GM18511 (cell line): ENCODE measurements around the gene KIF22.
A peak's percentile ranks its signal among the peaks of the same experiment; 100 is the strongest.
"Not testable (repeated sequence)": the region's sequence is repeated elsewhere in the genome, so short reads cannot be mapped to it uniquely, and the experiment has no call there.

Source experiments
- ATAC-seq: cut with Tn5 transposase; IDR thresholded peaks from one replicate; pipeline ENCODE4 v1.9.1; 2021; ENCODE audit warnings: mild to moderate bottlenecking, moderate library complexity; ENCODE audit not compliant: unreplicated experiment

KIF22 gene

DNA sequence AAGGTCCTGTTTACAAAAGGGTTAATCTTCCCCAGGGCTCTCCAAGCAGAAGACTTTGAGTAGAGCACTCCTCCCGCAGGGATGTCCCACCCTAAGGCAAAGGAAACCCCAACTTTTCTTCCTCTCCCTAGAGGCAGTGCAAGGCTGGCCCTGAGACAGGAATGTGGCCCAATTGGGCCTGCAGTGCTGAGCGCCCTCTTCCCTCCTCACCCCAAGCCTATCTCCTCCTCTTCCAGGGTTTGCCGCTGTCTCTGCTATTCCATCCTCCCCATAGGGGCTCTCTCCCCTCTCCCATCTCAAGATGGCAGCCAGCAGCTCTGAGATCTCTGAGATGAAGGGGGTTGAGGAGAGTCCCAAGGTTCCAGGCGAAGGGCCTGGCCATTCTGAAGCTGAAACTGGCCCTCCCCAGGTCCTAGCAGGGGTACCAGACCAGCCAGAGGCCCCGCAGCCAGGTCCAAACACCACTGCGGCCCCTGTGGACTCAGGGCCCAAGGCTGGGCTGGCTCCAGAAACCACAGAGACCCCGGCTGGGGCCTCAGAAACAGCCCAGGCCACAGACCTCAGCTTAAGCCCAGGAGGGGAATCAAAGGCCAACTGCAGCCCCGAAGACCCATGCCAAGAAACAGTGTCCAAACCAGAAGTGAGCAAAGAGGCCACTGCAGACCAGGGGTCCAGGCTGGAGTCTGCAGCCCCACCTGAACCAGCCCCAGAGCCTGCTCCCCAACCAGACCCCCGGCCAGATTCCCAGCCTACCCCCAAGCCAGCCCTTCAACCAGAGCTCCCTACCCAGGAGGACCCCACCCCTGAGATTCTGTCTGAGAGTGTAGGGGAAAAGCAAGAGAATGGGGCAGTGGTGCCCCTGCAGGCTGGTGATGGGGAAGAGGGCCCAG lies 22.4 kb downstream of the KIF22 start:
- no peak for ATAC-seq

DNA sequence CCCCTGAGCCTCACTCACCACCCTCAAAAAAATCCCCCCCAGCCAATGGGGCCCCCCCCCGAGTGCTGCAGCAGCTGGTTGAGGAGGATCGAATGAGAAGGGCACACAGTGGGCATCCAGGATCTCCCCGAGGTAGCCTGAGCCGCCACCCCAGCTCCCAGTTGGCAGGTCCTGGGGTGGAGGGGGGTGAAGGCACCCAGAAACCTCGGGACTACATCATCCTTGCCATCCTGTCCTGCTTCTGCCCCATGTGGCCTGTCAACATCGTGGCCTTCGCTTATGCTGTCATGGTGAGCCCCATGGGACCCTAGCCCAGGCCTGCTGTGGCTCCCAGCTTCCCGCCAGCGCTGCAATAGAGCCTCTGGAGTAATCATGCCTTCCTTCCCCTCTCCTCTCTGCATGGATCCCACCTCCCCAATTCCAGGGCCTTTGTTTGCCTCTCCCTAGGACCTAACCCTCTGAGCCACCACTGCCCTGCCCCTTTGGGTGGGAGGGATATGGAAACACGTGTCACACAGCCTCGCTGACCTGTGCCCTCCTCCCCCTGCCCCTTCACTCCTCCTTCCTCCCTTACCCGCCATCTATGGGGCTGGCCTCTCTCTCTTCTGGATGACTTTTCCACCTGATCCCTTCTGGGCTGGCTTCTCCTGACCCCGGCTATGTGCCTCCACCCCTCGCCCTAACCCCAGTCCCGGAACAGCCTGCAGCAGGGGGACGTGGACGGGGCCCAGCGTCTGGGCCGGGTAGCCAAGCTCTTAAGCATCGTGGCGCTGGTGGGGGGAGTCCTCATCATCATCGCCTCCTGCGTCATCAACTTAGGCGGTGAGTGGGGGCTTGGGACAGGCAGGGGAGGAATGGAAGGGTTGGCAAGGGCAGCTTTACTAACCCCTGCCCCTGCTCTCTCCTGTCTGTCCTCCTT lies 23.4 kb downstream of the KIF22 start:
- ATAC-seq: no peak

DNA sequence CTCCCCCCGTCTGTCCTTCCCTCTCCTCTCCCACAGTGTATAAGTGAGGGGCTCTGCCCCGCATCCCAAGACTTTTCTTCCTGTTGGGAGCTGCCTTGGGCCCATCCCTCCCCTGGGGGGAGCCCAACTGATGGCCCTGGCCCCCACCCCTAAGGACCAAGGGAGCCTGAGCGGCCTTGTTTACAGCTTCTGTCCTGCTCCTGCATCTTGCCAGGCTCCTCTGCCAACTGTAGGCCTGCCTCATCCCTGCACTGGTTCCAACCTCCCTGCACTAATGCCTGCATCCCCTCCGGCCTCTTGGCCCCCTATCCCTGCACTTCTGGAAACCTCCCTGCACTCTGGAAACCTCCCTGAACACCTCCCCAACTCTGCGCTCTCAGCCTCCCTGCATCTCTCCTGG lies 24.0 kb downstream of the KIF22 start:
- ATAC-seq: no peak

DNA sequence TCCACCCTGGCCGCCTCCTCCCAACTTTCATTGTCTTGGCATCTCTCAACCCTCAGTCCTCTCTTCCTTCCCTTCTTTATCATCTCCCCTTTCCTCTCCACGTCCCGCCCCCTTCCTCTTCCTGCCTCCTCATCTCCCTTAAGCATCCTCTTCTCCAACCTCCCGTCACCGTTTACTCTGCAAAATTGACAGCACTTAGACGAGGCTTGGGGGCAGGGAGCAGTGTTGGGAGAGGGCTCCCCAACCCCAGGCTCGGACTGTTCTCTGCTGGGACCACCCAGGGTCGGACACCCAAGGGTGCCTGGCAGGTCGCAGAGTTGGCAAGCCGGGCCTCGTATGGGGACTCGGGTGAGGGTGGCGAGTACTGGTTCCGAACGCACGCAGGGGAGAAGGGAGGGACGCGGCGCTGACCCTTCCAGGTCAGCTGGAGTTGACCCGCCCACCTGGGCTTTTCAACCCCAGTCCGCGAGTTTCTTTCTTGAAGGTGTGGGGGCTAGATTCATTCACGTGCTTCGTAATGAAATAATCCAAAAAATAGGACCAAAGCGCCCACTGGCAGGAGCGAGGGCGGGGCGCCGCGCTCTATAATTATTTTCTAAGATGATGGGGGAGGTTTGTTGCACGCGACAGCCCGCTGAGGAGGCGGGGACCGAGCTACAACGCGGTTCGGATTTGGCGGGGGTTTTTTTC lies 24.6 kb downstream of the KIF22 start:
- ATAC-seq: no peak

DNA sequence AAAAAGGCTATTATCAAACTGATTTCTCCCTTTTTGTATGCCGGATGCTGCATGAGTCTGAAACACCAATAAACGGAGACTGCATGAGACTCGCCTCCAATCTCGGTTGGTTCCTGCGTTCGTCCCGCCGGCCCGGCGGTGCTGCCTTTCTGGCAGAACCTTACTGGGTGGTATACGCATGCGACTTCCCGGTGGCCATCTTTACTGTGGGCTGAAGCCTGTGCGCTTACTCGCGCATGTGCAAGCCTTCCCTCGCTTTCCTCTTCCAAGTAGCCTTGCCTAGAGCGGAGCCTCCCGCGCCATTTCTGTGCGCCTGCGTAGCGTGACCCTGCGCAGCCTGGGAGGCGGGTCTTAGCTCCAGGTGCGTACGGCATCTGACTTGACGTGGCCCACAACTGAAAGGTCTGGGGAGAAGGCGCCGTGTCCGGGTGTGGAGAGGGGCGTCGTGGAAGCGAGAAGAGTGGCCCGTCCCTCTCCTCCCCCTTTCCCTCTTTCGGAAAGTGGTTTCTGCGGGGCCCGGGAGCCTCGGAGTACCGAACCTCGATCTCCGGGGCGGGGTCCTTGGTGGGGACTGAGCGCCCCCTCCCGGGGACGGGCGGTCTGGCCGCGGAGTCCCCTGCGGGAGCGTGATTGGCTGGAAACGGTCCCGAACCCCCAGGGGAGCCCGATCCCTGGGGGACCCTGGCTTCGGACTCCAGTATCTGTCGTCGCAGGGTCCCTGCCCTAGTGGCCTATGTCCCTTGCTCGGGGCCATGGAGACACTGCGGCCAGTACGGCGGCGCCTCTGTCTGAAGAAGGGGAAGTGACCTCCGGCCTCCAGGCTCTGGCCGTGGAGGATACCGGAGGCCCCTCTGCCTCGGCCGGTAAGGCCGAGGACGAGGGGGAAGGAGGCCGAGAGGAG lies 25.5 kb downstream of the KIF22 start, which contains the start of gene PAGR1:
TSS of gene PAGR1 (plus strand) at position 360 of the 901 bp plus-strand sequence. CDS start at position 734, 374 bp downstream.
- ATAC-seq: peak; percentile 60

DNA sequence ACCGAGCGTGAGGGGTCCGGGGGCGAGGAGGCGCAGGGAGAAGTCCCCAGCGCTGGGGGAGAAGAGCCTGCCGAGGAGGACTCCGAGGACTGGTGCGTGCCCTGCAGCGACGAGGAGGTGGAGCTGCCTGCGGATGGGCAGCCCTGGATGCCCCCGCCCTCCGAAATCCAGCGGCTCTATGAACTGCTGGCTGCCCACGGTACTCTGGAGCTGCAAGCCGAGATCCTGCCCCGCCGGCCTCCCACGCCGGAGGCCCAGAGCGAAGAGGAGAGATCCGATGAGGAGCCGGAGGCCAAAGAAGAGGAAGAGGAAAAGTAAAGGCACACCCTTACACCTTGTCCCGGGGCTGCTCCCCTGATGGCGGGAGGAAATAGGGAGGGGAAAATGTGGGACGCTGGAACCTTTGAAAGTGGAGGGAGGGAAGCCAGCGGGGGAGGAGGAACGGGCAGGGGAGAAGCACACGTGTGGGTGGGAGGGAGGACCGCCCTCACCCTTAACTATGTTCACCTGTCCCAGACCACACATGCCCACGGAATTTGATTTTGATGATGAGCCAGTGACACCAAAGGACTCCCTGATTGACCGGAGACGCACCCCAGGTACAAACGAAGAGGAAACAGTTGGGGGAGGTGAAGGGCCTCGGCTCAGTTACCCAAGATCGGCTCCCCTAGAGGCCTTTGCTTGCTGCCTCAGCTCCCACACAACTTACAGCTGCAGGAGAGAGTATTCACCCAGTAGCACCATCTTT lies 26.3 kb downstream of the KIF22 start:
- ATAC-seq: peak; percentile 16

DNA sequence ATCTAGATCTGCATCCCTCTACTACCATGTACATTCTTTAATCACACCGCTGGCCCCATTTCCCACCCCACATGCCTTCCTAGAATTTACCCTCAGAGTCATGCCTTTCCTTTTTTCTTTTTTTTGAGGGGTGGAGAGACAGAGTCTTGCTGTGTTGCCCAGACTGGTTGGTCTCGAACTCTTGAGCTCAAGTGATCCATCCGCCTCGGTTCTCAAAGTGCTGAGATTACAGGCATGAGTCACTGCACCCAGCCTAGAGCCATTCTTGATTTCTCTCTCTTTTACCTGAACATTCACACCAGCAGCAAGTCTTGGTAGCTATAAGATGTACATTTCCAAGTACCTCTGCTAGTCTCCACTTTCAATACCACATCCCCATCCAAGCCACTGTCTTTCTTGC lies 27.5 kb downstream of the KIF22 start:
- no peak for ATAC-seq

DNA sequence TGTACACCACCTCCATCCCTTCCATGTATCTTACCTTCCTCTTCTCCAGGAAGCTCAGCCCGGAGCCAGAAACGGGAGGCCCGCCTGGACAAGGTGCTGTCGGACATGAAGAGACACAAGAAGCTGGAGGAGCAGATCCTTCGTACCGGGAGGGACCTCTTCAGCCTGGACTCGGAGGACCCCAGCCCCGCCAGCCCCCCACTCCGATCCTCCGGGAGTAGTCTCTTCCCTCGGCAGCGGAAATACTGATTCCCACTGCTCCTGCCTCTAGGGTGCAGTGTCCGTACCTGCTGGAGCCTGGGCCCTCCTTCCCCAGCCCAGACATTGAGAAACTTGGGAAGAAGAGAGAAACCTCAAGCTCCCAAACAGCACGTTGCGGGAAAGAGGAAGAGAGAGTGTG lies 29.0 kb downstream of the KIF22 start:
- ATAC-seq: no peak

DNA sequence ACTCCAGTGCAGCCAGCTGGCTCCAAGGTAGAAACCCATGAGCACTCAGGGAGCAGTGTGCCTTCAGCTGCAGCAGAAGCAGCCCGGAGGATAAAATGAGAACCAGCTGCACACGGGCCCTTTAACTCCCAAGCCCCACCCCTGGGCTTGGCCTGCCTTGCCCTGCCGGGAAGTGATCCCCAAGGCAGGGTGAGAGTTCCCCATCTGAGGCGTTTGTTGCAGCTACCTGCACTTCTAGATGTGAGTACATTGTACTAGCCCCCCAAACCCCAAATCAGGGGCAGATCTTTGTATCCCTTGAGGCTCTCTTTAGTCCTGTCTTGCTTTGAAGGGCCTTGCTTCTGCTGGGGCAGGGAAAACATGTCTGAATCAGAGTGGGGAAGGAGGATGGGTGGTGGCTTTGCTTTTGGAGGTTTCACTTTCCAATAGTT lies 29.7 kb downstream of the KIF22 start, which contains the start of gene MVP:
TSS of gene MVP (plus strand) at position 192 of the 431 bp plus-strand sequence. CDS start 10,088 bp downstream, outside the sequence.
- ATAC-seq: no peak

DNA sequence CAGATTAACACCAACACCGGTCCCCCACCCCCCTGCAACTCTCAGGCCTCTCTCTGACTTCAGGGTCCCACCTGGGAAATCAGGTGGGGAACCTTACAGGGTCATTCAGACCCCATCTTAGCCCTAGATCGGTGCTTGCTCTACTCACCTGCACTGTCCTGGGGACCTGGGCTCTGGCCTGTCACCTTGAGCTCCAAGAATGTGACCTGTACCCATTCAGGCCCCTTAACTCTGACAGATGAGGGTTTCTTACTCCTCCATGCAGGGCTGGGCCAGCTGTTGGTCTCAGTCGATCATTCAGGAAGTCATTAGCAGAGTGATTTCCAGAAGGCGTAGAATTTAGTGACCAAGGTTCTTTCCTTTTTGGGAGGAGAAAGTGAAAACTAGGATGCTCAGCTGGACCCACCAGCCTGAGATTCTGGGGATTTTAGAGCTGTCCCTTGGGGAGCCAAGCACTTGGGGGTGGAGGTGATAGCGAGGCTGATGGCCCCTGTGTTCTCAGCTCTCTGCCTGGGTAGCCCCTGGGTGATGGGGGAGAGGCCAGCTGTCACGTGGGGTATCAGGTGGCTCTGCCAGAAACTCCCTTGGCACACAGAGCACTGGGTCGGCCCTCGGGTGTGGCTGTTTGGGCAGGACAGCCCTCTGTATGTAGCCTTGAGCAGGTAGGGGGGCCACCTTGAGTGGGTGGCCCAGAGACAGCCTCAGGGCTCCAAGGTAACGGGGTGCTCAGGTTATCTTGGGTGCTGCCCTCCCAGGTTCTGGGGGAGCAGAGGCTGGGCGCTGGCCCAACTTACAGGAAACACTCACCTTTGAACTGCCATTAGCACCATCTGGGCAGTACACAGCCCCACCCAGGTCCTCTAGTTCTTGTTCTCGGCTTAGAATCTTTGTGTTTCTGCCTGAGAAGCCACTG lies 30.4 kb downstream of the KIF22 start:
- peak; percentile 59 for ATAC-seq

DNA sequence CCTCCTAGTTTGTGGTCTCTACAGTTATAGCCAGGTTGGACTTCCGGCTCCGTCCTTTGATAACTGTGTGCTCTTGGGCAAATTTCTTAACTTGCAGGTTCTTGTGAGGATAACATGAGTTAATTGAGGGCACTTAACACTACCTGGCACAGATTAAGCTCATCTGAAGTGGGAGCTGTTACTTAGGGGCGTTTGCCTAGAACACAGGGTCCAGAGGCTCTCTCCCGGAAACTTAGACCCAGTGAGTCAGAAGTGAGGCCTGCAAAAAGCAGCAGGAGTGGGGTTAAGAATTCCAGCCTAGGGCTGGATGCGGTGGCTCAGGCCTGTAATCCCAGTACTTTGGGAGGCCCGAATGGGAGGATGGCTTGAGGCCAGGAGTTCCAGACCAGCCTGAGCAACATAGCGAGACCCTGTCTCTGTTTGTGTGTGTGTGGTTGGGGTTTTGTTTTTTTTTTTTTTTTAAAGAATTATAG lies 31.1 kb downstream of the KIF22 start:
- ATAC-seq: no peak

DNA sequence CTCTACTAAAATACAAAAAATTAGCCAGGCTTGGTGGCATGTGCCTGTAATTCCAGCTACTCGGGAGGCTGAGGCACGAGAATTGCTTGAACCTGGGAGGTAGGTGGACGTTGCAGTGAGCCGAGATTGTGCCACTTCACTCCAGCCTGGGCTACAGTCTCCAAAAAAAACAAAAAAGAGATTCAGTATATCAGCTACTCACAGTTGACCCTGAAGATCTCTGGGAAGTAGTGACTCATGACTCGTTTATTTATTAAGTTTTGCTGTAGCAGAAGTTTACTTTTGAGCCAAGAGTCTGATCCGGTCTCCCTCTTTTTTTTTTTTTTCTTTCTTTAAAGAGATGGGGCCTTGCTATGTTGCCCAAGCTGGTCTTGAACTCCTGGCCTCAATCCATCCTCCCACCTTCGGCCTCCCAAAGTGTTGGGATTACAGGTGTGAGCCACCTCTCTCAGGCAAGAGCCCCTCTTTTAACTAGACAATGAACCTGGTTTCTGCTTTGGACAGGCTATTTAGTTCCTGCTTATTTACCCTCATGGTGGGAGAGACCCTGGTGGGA lies 34.1 kb downstream of the KIF22 start:
- ATAC-seq: no peak

DNA sequence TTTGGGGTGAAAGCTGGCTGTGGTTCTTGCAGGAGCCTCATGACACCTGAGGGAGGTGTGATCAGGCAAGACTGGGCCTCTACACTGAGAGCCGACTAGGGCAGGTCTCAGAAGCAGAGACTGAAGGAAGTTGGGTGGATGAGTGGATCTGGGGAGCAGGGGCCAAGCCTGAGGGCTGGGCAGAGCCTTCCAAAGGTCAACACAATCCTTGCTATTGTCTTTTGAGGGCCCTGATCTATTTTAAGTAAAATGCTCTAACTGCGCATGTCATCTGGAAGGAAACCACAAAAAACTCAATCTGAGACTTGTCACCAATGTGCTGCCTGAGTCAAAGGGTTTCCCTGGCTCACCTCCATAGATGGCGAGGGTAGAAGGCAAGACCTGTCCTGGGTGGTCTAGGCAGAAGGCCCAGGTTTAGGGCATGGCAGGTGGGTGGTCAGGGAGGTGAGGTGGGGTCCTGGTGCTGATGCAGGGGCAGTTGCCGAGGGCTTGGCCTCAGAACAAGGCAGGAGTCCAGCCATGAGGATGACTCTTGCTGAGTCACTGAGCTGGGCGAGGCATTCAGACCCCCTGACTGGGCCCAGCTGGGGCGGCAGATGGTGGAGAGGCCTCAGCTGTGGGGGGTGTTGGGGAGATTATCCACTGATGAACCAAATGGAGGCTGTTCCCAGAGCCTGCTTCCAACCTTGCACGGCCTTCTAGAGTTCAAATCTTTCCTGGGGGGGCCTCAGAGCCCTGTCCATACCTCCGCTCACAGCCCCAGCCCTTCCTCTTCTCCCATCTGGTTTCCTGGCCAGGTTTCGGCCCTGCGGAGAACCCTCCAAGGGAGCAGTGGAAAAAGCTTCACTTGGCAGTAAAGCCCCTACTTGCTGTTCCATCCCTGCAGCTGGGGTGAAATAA lies 34.8 kb downstream of the KIF22 start:
- no peak for ATAC-seq

DNA sequence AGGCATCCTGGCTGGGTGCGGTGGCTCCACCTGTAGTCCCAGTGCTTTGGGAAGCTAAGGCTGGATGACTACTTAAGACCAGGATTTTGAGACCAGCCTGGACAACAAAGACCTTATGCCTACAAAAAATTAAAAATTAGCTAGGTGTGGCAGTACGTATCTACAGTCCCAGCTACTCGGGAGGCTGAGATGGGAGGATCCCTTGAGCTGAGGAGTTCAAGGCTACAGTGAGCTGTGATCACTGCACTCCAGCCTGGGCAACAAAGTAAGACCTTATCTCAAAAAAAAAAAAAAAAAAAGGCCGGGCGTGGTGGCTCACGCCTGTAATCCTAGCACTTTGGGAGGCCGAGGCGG lies 35.8 kb downstream of the KIF22 start:
- no peak for ATAC-seq

DNA sequence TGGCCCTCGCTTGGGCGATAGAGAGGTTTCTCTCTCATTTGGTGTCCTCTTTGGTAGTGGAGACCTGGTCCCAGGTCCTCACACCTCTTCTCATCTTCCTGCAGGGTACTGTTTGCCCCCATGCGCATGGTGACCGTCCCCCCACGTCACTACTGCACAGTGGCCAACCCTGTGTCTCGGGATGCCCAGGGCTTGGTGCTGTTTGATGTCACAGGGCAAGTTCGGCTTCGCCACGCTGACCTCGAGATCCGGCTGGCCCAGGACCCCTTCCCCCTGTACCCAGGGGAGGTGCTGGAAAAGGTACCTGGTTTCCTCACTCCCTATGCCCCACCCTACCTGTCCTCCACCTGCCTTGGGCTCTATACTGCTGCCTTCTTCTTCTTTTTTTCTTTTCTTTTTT lies 40.2 kb downstream of the KIF22 start:
- no peak for ATAC-seq

DNA sequence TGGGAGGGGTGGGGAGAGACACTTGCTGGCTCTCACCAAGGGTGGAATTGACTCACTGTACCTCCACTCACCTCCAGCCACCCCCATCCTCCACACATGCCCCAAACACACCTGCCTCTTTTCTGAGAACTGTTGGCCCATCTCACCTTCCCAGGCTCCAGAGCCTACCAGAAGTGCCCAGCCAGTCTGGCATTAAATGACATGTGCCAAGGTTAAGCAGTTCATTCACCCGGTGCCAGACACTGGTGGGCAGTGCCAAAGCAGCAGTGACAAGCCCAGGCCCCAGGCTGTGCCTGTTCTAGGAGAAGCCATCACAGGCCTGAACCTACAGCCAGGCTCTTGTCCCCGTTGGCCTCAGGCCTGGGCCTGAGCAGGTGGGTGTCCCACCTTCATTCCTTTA lies 40.9 kb downstream of the KIF22 start:
- no peak for ATAC-seq

DNA sequence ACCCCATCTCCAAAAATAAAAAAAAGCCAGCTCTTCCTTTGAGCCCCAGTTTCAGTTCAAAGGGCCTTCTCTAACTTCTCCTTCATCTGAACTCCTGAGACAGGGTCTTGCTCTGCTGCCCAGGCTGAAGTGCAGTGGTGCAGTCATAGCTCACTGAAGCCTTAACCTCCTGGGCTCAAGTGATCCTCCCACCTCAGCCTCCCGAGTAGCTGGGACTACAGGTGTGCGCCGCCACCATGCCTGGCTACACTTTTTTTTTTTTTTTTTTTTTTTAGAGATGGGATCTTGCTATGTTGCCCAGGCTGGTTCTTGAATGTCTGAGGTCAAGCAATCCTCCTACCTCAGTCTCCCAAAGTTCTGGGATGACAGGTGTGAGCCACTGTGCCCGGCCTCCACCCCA lies 42.7 kb downstream of the KIF22 start:
- ATAC-seq: not testable (repeated sequence)
